Fibroblast of lung (primary cell): ENCODE measurements around the gene CDKAL1. TPM values are rescaled to one million over a fixed set of nuclear protein-coding genes. Genes with fewer than 3 reads are reported as not detected.

Experiments used
- DNase-seq, 2 donors: peaks; one replicate each; pipeline versions ENCODE4 v3.0.0 to v3.0.0-alpha.2; 2010; ENCODE audit warnings: low read depth in 2 of 2
- H2AFZ ChIP-seq: 2 replicates; pipeline ENCODE4 v1.5.1; 2012; ENCODE audit warnings: low read length, control low read depth, inconsistent platforms
- H3K27ac ChIP-seq: 2 replicates; pipeline ENCODE4 v1.5.1; 2011; ENCODE audit warnings: low read length, control low read depth; ENCODE audit not compliant: insufficient read depth
- H3K27me3 ChIP-seq: 2 replicates; pipeline ENCODE4 v1.5.1; 2011; ENCODE audit warnings: mild to moderate bottlenecking, low read length; ENCODE audit not compliant: control insufficient read depth, insufficient read depth
- H3K36me3 ChIP-seq: 2 replicates; pipeline ENCODE4 v1.5.1; 2011; ENCODE audit warnings: low read length; ENCODE audit not compliant: control insufficient read depth, insufficient read depth
- H3K4me1 ChIP-seq: 2 replicates; pipeline ENCODE4 v1.5.1; 2011; ENCODE audit warnings: low read length; ENCODE audit not compliant: control insufficient read depth, insufficient read depth; ENCODE audit errors: extremely low read depth
- H3K4me2 ChIP-seq: 2 replicates; pipeline ENCODE4 v1.5.1; 2011; ENCODE audit warnings: low read length, control low read depth; ENCODE audit not compliant: insufficient read depth; ENCODE audit errors: extremely low read depth
- H3K4me3 ChIP-seq, 4 experiments: fragments of 200-600 bp in 1 of 4; sonication (generic) in 1 of 4; replicated peaks in 1 of 4; 2 replicates each; pipeline ENCODE4 v1.5.1; 2011 to 2016; ENCODE audit warnings: low read length in 4 of 4, low read depth in 3 of 4, mild to moderate bottlenecking in 3 of 4, control low read depth in 2 of 4, inconsistent platforms in 1 of 4, mixed read lengths in 1 of 4; ENCODE audit not compliant: insufficient read depth in 1 of 4; ENCODE audit errors: control extremely low read depth in 1 of 4
- H3K79me2 ChIP-seq: 2 replicates; pipeline ENCODE4 v1.5.1; 2012; ENCODE audit warnings: mild to moderate bottlenecking, low read length, inconsistent platforms; ENCODE audit not compliant: control insufficient read depth, insufficient read depth
- H3K9ac ChIP-seq: 2 replicates; pipeline ENCODE4 v1.5.1; 2011; ENCODE audit warnings: mild to moderate bottlenecking, low read length, control low read depth; ENCODE audit not compliant: insufficient read depth
- H3K9me3 ChIP-seq: 2 replicates; pipeline ENCODE4 v1.5.1; 2012; ENCODE audit warnings: low read depth, low read length; ENCODE audit not compliant: control insufficient read depth, insufficient read depth
- H4K20me1 ChIP-seq: 2 replicates; pipeline ENCODE4 v1.5.1; 2011; ENCODE audit warnings: low read length; ENCODE audit not compliant: control insufficient read depth, insufficient read depth; ENCODE audit errors: extremely low read depth
- CTCF ChIP-seq, 2 donors: IDR thresholded peaks in 1 of 2; conservative IDR thresholded peaks in 1 of 2; 1 replicate in 1 of 2; 2 replicates in 1 of 2; pipeline ENCODE4 v1.5.1; 2011 to 2012; ENCODE audit warnings: low read length in 2 of 2, control low read depth in 1 of 2, inconsistent platforms in 1 of 2, low read depth in 1 of 2, mild to moderate bottlenecking in 1 of 2
- EZH2 ChIP-seq: IDR thresholded peaks from 2 replicates; pipeline ENCODE4 v1.5.1; 2012; ENCODE audit warnings: low read length, control low read depth, mild to moderate bottlenecking; ENCODE audit errors: missing control alignments
- polyA plus RNA-seq, 2 donors: library from polyadenylated mRNA; depleted of rRNA in 1 of 2; stranded (reverse) in 1 of 2; unstranded in 1 of 2; fragments of >200 nt; gene quantifications; 2 replicates each; pipeline ENCODE4 v1.2.1, GENCODE V29; 2011 to 2012; ENCODE audit warnings: missing spikeins in 1 of 2
- total RNA-seq: library from RNA; depleted of rRNA; stranded (reverse); fragments of >200 nt; gene quantifications from 2 replicates; pipeline ENCODE4 v1.2.1, GENCODE V29; 2014

The CDKAL1 gene
- total and polyA plus RNA-seq, 2 donors (not counting 1 experiment from before 2014, with no cell fraction given): 7.4 to 15.0 TPM

GRCh38 chr6:20870021-20870420 is 335.8 kb downstream of the CDKAL1 start:
- Histone ChIP-seq H3K79me2 (no peaks in the 10 kb centered on the region), H3K36me3 (no peaks in the 10 kb centered on the region), H3K4me2 (no peak overlapping the region), H3K9me3 (no peaks in the 10 kb centered on the region), H3K27ac (no peak overlapping the region), H4K20me1 (no peaks in the 10 kb centered on the region), H2AFZ (no peak overlapping the region), H3K4me1 (no peaks in the 10 kb centered on the region), H3K27me3 (no peaks in the 10 kb centered on the region), H3K4me3 (no peak overlapping the region), H3K9ac (no peak overlapping the region)
- TF ChIP-seq CTCF (conservative IDR thresholded peaks at IDR 0.05 in 1 of 2, IDR thresholded peaks at IDR 0.05 in 1 of 2; ENCODE audit: low read depth in 1 of 2, low read length in 2 of 2) (no peak), EZH2 (no peak)
- no peak for DNase-seq

GRCh38 chr6:20870493-20870892 is 336.2 kb downstream of the CDKAL1 start:
- Histone ChIP-seq H3K79me2 (no peaks in the 10 kb centered on the region), H3K36me3 (no peaks in the 10 kb centered on the region), H4K20me1 (no peaks in the 10 kb centered on the region), H3K27me3 (no peaks in the 10 kb centered on the region), H3K4me2 (no peak overlapping the region), H3K9ac (no peak overlapping the region), H2AFZ (no peak overlapping the region), H3K4me1 (no peaks in the 10 kb centered on the region), H3K27ac (no peak overlapping the region), H3K9me3 (no peaks in the 10 kb centered on the region), H3K4me3 (no peak overlapping the region)
- DNase-seq: no peak
- TF ChIP-seq EZH2 (no peak), CTCF (conservative IDR thresholded peaks at IDR 0.05 in 1 of 2, IDR thresholded peaks at IDR 0.05 in 1 of 2; ENCODE audit: low read depth in 1 of 2, low read length in 2 of 2) (no peak)

GRCh38 chr6:20873425-20874190 is 339.4 kb downstream of the CDKAL1 start:
- no peak for TF ChIP-seq EZH2
- peak in 1 of 2 donors; percentile 46 for TF ChIP-seq CTCF (conservative IDR thresholded peaks at IDR 0.05 in 1 of 2, IDR thresholded peaks at IDR 0.05 in 1 of 2; ENCODE audit: low read depth in 1 of 2, low read length in 2 of 2)
- Histone ChIP-seq H3K79me2 (no peaks in the 10 kb centered on the region), H3K4me1 (peaks cover 9% of the 10 kb centered on the region), H3K4me2 (no peak overlapping the region), H3K27ac (no peak overlapping the region), H3K9ac (no peak overlapping the region), H3K4me3 (no peak overlapping the region), H2AFZ (no peak overlapping the region), H3K9me3 (no peaks in the 10 kb centered on the region), H3K36me3 (no peaks in the 10 kb centered on the region), H3K27me3 (no peaks in the 10 kb centered on the region), H4K20me1 (no peaks in the 10 kb centered on the region)
- peak in 1 of 2 donors; percentile 54 for DNase-seq
